Fibroblast of skin of left biceps (primary cell): ENCODE data around the gene ASPSCR1.

ENCODE experiments used
- DNase-seq, 2 experiments: peaks; one replicate each; pipeline ENCODE4 v3.0.0-alpha.2; 2013; ENCODE audit warnings: low read depth in 2 of 2

Gene ASPSCR1

GRCh38 chr17:82013341-82013740 is 35.9 kb downstream of the ASPSCR1 start:
- DNase-seq: no peak

- DNase-seq: no peak
Observed at GRCh38 chr17:82013772-82014321, 36.4 kb downstream of the ASPSCR1 start.

GRCh38 chr17:82014432-82014831 is 37.0 kb downstream of the ASPSCR1 start:
- no peak for DNase-seq

GRCh38 chr17:82014971-82015310 is 37.5 kb downstream of the ASPSCR1 start:
- no peak for DNase-seq

- no peak for DNase-seq
Observed at GRCh38 chr17:82015311-82015971, 38.0 kb downstream of the ASPSCR1 start.

- no peak for DNase-seq
Observed at GRCh38 chr17:82016061-82016874, 38.8 kb downstream of the ASPSCR1 start.

- no peak for DNase-seq
Observed at GRCh38 chr17:82016875-82017459, 39.5 kb downstream of the ASPSCR1 start.

GRCh38 chr17:82017612-82018151 is 40.3 kb downstream of the ASPSCR1 start:
- DNase-seq: no peak

- DNase-seq: no peak
Observed at GRCh38 chr17:82018152-82018988, 40.9 kb downstream of the ASPSCR1 start.

- DNase-seq: no peak
Observed at GRCh38 chr17:82018989-82019689, 41.7 kb downstream of the ASPSCR1 start.

GRCh38 chr17:82019690-82020571 is 42.5 kb downstream of the ASPSCR1 start:
- no peak for DNase-seq

- DNase-seq: no peak
Observed at GRCh38 chr17:82020572-82021106, 43.2 kb downstream of the ASPSCR1 start.

- DNase-seq: peak in 1 of 2 experiments; percentile 14
Observed at GRCh38 chr17:82021107-82021899, 43.9 kb downstream of the ASPSCR1 start.

- DNase-seq: no peak
Observed at GRCh38 chr17:82021900-82022309, 44.5 kb downstream of the ASPSCR1 start.

- no peak for DNase-seq
Observed at GRCh38 chr17:82022310-82022980, 45.0 kb downstream of the ASPSCR1 start, which contains the start of gene CENPX. CENPX (minus strand) TSS chr17:82022878; CDS start chr17:82022861, 17 bp downstream.

- DNase-seq: peak; percentile 99
Observed at GRCh38 chr17:82022981-82023446, 45.6 kb downstream of the ASPSCR1 start, which contains the start of gene LRRC45. LRRC45 (plus strand) TSS chr17:82023305; CDS start chr17:82023644, 339 bp downstream.

- no peak for DNase-seq
Observed at GRCh38 chr17:82023447-82024241, 46.2 kb downstream of the ASPSCR1 start.
